ENCODE data around the gene RAPGEF1.

The RAPGEF1 gene

DNA sequence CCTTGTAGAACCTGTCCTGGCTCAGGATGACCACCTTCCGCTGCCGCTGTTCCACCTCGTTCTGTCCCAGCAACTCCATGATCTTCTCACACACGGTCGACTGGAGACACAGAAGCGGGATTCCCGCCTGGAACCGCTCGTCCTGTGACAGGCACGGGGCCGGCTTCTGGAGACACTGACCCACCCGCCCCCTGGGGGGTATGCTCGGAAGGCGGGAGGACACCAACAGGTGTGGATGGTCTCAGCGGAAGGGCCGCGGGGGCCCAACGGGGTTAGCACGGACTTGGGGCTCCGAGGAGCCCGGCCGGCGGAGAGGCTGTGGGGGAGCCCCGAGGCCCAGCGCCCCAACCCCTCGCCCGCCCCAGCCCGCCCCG lies 209.3 kb downstream of the RAPGEF1 start:
- no peak for DNase-seq (ENCODE audit: low read depth in 2 of 2)

DNA sequence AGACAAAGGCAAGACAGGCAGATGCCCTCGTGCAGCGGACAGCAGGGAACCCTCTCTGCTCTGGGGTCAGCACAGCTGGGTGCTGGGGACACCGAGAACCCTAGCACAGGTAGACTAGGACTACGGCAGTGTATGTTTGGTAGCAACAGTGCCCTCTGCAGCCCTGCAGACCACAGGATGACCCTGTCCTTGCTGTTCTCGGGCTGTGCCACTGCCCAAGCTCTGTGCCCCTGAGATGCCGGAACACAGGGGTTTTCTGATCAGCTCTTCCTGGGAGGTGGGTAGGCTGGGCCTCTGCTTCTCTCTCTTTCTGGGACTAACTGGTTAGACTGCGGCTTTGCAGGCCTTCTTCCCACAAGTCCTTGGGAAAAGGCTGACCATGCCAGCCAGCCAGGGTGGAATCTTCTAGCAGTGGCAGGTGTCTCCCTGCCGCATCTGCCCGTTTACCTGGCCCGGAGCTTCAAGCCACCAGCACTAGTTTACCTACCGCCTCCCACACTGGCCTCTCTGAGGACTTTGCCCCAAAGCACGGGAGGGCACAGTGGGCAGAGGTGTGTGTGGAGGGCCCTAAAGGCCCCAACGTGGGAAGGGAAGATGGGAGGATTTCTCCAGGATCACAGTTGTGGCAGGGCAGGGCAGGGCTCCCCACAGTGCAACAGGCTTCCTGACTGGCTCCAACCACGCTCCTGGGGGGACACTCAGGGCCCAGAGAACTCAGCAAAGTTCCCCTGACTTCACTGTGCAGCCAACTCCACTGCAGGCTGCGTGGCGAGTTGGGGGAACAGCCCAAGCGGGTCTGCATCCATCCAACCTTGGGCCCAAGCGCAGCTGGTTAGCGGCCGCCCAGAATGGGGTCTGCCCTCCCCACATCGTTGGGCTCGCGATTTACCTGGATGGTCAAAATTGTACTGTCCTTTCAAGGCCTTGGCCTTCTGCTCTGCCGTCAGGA lies 210.0 kb downstream of the RAPGEF1 start:
- no peak for DNase-seq (ENCODE audit: low read depth in 2 of 2)

DNA sequence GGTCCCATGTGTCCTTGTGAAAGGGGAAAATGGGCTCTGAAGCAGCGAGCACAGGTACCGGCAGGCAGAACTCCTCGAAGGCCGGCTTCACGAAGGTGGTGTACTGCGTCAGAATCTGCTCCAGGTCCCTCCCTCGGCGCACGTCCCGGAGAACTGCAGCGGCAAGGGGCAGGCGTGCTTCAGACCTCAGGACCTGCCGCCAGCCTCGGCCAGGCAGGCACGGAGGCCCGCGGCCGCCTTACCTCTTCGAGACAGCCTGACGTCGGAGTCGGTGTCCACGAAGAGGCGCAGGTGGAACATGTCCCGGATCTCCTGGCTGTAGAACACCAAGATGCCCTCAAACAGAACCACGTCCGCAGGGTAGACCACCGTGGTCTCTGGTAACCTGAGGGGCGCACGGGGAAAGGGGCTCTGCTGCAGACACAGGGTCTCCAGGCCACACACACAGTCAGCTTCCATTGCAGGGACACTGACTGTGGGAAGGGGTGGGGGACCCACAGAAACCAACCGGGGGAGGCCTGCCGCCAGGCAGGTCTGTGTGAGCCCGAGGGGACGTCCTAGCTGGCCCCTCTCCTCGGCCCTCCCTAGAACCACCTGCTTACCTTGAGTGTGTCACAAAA lies 210.9 kb downstream of the RAPGEF1 start:
- no peak for DNase-seq (ENCODE audit: low read depth in 2 of 2)

DNA sequence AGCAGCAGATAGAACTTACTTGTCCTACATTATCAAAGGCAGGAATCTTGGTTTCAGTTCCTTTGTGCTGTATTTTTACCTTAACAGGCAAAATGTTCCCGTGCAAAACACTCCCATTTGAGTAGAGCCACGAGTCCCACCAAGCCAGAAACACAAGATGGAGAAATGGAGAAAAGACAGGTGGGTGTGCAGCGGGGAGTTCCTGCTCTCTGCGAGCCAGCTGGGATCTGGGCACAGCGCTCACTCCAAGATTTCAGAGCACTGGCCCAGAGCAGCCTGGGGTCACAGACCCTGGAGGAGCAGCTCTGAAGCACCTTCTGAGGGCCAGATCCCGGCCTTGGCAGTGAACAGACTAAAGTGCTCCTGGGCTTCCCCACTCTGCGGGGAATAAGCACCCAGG lies 211.7 kb downstream of the RAPGEF1 start:
- DNase-seq (ENCODE audit: low read depth in 2 of 2), result no peak

Measured in stimulated activated CD8-positive, alpha-beta memory T cell treated with anti-CD3 and anti-CD28 coated beads, Interleukin-7, amount 100 ng/mL, for 1 hour (primary cell).